GM19035 (cell line): ENCODE data around the gene RAC3.
"Not testable (repeated sequence)": the region's sequence is repeated elsewhere in the genome, so short reads cannot be mapped to it uniquely, and the experiment has no call there.

Experiments
- ATAC-seq: cut with Tn5 transposase; IDR thresholded peaks from one replicate; pipeline ENCODE4 v1.9.1; 2021; ENCODE audit not compliant: unreplicated experiment

RAC3 gene

DNA sequence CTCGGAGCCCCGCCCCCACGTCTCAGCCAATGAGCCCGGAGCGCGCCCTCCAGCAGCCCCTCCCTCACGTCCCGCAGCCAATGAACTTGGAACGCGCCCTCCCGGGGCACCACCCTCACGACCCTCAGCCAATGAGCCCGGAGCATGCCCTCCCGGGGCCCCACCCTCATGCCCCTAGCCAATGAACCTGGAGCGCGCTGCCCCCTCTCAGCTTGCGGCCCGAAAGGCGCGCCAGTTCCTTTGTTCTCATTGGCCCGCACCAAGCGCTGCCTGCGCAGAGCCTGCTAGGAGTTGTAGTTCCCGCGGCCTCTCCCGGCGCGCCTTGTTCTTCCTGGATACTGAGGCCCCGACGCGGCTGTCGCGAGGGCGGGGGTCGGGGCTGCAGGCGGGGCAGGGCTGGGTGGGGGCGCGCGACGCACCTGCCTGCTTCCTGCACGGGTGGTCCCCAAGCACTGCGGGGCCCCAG, 8.5 kb upstream of the RAC3 start, which contains the start of gene LRRC45:
TSS of gene LRRC45 (plus strand) at position 325 of the 466 bp plus-strand sequence. CDS start 339 bp downstream, outside the sequence.
- peak; percentile 90 for ATAC-seq

DNA sequence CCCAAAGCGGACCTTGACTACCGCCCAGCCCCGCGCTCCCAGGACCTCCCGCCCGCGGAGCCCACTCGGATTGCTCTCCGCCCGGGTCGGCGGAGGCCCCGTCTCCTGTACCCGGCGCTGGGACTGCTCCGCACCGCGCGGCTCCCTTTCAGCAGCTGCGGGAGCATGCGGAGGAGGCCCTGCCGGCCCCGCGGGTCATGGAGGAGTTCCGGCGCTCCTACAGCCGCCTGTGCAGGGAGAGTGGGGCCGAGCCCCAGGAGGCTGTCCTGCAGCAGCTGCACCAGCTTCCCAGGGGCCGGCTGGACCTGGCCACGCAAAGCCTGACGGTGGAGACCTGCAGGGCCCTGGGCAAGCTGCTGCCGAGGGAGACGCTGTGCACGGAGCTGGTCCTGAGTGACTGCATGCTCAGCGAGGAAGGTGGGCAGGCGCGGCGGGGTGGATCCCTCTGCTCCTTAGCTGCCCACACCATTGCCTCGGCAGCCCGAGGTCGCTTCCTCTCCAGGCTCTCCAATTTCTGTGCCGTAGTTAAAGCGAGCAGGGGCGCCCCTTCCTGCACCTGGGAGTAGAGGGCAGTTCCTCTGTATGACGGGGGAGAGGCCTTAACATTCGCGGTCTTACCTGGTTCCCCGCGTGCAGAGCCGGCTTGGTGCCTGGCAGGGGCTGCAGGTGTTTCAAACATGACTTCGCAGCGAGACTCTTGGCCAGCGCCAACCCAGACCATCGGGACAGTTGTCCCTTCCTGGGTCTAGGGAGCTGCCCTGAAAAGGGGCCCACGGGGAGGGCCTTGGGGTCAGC, 7.8 kb upstream of the RAC3 start:
- peak; percentile 1 for ATAC-seq

DNA sequence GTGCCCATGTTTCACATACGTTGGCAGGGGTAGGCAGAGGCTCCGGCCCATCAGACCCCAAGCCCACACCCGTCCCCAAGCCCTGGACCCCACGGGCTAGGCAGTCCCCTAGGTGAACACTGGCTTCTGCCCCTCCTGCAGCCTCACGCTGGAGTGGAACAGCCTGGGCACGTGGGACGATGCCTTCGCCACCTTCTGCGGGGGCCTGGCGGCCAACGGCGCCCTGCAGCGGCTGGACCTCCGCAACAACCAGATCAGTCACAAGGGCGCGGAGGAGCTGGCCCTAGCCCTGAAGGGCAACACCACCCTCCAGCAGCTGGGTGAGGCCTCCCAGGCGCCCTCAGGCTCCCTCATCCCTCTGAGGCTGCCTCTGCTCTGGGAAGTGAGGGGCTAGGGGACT, 6.6 kb upstream of the RAC3 start:
- no peak for ATAC-seq

DNA sequence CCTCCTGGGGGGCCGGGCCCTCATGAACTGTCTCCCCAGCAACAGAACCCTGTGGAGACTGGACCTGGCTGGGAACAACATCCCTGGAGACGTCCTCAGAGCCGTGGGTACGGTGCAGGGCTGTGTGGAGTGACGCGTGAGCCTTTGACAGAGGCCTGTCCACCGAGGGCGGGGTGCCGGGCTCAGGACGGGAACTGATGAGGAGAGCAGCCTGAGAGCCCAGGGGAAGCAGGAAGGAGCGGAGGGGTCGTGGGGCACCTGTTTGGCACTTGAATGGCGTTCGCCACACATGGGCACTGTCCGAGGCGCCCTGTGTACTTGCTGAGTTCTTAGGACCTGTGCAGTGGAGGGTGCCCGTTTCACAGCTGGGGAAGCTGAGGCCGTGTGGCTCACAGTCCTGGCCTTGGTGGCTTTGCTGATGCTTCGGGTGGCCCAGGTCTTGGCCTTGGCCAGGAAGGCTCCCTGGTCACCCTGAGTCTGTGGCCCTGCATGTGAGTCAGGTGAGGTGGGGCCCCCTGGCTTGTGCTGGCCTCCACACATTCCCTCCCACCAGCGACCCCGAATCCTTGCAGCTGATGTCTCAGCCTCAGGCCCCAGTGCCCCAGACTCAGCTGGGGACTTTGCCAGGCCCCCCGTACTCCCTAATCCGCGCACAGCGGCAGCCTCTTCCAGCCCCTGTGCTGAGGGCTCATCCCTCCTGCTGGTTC, 5.9 kb upstream of the RAC3 start:
- ATAC-seq = no peak

DNA sequence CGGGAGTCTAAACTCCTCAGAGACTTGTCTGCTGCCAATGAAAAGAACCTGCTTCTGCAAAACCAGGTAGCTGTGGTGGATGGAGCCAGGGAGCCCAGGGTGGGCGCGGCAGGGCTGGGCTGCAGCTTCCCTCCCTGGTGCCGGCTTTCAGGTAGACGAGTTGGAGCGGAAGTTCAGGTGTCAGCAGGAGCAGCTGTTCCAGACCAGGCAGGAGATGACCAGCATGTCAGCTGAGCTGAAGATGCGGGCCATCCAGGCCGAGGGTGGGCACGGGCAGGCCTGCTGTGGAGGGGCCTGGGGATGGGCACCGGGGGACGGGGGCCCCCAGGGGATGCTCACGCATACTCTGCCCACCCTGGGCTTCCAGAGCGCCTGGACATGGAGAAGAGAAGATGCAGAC, 3.2 kb upstream of the RAC3 start:
- ATAC-seq = no peak

DNA sequence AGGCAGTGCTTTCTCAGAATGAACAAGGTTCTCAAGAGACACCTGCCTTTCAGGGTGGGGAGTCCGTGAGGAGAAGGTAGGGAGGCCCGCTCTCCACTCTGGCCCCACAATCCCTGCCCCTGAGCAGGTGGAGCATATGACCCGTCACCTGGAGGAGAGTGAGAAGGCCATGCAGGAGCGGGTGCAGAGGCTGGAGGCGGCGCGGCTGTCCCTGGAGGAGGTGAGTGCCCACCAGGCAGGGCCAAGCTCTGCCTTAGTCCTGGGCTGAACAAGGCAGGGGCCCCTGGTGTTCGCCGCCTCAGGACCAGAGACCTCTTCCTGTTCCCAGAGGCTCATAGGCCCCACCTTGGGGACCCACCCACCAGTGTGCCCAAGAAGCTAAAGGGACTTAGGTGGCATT, 2.5 kb upstream of the RAC3 start:
- no peak for ATAC-seq

DNA sequence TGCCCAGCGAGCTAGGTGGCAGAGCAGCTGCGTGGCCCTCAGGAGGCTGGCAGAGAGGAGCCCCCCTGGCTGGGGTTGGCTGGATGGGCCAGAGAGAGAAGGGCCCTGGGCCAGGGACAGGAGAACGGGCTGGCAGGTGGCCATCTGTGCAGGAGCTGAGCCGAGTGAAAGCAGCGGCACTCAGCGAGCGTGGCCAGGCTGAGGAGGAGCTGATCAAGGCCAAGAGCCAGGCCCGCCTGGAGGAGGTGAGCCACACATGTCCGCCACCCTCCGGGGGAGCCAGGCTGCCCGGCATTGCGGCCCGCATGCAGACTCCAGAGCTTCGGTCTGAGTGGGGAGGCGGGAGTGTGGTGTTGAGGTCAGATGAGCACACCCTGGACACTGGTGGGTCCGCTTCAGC, 2.1 kb upstream of the RAC3 start:
- ATAC-seq = no peak

DNA sequence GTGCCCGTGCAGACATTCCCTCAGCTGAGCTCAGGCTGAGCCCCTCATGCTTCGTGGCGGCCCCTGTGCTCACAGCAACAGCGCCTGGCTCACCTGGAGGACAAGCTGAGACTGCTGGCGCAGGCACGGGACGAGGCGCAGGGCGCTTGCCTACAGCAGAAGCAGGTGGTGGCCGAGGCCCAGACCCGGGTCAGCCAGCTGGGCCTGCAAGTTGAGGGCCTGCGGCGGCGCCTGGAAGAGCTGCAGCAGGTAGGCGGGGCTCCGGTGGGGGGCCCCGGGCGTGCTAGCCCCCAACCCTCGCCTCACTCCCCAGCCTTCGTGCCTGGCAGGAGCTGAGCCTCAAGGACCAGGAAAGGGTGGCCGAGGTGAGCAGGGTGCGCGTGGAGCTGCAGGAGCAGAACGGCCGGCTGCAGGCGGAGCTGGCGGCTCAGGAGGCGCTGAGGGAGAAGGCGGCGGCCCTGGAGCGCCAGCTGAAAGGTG, 1.4 kb upstream of the RAC3 start:
- ATAC-seq = no peak

DNA sequence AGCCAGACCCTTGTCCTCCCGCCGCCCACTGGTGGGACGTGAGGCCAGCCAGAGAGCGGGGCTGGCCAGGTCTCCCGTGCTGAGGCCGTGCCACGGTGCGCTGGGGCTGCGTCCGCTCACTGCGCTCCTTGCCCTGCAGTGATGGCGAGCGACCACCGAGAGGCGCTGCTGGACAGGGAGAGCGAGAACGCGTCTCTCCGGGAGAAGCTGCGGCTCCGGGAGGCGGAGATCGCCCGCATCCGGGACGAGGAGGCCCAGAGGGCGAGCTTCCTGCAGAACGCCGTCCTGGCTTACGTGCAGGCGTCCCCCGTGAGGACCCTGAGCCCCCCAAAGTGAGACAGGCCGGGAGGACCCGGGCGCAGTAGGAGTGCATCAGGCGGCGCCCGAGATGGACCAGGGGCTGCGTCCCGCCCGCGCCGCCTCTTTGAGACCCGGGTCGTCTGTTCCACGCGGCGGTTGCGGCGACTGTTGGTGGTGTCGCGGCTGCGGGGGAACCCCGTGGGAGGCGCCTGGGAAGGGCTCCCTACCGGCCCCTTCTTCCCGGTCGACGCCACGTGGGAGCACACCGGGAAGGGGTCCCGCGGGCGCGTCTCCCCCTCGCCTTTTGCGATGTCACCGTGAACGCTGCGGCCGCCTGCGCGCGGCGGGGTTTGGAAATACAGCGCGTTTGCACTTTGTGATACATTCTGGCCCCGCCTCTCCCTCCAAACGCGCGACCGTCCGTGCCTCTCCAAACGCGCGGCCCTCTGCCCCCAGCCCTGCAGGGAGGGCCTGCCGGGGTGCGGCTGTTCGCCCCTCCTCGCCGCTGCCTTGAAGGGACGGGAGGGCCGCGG, 792 bp upstream of the RAC3 start:
- no peak for ATAC-seq

DNA sequence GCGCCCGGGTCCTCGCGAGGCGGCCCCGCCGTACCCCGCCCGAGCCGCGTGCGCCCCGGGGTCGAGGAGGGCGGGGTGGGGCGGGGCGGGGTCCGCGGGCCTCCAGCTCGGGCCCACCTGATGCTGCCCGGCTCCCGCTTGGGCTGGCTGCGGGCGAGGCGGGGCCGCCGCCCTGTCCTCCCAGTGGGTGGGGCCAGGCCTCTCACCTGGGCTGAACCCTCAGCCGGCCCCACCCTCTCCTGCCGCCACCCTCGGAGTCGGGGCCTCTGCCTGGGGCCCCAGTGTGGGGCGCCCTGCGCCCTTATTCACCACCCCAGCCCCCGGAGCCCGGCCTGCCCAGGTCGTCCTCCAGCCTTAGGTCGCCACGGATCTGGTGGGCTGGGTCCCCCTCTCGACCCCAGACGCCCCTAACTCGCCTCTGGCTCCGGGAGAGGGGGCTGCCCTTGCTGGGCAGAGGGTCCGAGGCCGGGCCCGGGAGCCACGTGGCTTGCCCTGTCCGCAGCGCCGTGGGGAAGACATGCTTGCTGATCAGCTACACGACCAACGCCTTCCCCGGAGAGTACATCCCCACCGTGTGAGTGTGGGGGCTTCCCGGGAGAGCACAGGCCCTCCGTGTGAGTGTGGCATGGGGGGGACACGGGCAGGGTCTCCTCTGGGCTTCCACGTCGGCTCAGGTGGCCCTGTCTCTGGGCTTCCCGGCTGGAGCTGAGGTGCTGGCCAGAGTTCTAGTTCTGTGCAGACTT, 578 bp downstream of the RAC3 start:
- no peak for ATAC-seq

DNA sequence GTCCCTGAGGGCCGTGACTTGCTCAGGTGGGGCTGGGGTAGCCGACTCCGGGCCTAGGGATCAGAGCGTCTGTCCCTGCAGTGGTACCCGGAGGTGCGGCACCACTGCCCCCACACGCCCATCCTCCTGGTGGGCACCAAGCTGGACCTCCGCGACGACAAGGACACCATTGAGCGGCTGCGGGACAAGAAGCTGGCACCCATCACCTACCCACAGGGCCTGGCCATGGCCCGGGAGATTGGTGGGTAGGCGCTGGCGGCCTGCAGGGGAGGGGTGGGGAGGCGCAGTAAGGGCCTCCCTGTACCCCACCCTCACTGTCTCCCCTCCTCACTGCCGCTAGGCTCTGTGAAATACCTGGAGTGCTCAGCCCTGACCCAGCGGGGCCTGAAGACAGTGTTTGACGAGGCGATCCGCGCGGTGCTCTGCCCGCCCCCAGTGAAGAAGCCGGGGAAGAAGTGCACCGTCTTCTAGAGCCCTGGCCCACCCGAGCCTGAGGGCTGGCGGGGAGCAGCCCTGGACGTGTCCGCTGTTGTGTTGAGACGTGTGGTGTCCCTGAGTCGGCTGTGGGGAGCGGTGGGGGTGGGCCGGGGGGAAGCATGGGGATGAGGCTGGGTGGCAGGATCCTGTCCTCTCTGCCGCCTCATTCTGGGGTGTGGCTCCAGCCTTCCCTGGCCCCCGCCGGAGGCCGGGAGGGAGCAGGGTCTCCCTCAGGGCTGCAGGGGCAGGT, 2.0 kb downstream of the RAC3 start:
- no peak for ATAC-seq

DNA sequence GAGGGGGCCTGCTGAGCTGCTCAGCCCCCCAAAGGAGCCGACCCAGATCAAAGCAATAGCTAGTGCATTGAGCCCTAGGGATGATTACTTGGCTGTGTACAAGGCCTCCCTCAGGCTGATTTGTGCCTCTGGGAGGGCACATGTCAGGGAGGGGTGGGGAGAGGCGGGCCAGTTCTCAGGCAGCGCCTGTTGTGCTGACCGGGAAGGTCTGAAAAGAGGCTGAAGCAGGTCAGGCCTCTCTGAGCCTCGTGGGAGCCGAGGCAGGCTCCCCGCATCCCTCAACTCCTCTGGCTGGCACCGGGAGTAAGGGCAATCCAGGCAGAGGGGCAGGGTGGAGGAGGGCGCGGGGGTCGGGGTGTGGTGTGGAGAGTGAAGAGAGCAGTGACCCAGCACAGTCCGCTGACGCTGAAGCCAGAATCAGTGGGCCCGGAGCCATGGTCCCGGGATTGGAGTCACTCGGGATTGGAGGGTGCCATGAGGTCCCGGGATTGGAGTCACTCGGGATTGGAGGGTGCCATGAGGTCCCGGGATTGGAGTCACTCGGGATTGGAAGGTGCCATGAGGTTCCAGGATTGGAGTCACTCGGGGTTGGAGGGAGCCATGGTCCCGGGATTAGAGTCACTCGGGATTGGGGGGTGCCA, 3.0 kb downstream of the RAC3 start:
- no peak for ATAC-seq

DNA sequence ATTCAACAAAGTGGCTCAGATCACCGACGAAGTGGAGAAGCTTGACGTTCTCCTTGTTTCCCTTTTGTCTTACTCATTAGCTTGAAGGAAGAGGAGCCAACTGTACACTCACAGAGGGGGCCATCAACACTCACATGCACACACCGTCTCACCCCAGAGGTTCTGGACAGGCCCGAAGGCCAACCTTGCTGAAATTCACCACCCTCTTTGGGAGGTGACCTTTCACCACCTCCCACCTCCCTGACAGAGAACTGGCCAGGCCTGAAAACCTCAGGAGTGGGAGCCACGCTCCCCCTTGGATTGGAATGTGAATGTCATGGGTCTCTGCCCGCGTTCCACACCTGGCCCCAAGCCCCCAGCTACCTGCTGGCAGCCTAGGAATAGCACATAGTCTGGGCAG, 4.0 kb downstream of the RAC3 start:
- ATAC-seq = no peak

DNA sequence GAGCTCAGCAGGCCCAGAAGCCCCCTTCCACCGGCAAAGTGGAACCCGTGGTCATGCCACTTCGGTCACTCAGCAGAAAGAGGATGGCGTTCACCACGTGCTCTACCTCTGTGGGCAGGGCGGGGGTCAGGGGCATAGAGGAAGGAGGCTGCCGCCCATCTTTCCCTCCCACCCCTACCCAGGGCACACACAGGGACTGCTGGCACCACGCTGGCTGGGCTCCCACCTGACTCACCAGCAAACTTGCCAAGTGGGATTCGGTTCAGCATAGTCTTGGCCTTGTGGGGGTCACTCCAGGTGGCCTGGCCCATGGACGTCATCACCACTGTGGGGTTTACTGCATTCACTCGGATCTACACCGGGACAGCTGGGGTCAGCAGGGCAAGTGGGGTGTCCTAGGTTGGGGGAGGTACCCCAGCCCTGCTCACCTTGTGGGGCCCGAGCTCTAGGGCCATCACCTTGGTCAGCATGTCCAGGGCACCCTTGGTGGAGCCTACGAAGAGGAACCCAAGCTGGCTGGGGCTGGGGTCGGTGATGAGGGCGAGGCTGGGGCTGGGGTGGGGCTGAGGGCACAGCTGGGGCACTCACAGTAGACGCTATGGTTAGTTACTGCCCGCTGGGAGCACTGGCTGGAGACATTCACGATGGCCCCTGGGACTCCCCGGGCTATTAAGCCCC, 4.6 kb downstream of the RAC3 start:
- no peak for ATAC-seq

DNA sequence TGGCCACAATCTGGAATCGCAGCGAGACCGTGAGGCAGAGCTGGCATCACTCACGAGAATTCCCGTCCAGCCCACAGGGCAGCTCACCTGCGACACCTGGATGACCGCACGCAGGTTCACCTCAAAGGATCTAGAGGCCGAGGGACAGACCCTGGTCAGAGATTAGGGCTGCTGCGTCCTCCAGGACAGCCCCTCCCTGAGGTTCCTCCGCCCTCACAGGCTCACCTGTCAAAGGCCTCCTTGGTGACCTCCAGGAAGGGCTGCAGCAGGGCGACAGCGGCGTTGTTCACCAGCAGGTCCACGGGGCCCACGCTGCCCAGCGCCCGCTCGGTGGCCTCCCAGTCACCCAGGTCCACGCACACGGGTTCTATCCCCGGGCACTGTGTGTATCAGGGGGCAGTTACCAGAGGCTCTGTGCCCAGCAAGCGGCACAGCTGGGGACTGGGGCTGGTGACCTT, 5.2 kb downstream of the RAC3 start:
- ATAC-seq = peak; percentile 1

DNA sequence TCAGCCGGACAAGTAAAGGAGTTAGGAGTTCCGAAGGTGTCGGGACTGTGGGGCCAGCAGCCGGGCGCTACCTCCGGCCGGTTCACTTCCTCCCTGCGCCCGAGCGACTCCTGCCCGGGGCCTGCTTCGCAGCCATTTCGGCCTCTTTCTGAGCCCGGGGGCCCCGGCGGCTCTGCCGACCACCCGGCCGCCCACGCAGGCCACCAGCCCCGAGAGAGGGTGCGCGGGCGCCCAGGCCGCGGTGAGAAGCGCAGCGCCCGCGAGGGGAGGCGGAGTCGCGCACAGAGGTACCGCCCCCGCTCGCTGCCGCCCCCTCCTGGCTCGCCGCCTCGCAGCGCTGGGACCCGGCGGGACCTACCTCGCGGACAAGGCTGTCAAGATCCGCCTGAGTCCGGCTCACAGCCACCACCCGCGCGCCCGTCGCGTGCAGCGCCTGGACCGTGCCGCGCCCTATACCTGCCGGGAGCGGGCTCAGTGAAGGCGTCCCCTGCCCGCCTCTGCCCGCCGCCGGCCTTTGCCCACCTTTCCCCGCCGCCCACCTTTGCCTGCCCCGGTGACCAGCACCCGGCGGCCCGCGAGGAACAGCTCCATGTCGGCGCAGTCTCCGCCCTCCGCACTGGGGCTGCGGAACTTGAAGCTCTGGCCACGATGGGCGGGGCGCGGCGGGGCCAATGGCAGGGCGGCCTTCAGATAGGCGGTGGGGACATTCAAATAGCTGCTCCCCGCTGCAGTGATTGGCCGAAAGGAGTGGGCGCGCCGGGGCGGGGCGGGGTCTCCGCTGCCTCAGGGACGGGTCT, 5.8 kb downstream of the RAC3 start, which contains the start of gene DCXR:
TSS of gene DCXR (minus strand) at position 606 of the 797 bp plus-strand sequence. CDS start at position 591, 15 bp downstream.
- ATAC-seq = peak; percentile 87

DNA sequence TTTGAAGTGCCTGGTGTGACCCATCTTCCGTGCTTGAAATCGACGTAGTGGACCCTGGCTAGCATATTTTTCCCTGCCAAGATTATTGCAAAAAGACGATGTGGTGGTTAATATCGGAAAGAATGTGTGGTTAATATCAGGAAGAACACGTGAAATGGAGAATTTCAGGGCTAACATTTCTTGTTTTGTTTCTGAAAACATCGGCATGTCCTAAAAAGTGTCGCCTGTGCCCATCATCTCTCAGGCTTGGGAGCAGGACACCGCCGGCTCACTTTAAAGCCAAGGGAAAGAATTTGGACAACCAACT, 6.4 kb downstream of the RAC3 start:
- ATAC-seq = no peak

DNA sequence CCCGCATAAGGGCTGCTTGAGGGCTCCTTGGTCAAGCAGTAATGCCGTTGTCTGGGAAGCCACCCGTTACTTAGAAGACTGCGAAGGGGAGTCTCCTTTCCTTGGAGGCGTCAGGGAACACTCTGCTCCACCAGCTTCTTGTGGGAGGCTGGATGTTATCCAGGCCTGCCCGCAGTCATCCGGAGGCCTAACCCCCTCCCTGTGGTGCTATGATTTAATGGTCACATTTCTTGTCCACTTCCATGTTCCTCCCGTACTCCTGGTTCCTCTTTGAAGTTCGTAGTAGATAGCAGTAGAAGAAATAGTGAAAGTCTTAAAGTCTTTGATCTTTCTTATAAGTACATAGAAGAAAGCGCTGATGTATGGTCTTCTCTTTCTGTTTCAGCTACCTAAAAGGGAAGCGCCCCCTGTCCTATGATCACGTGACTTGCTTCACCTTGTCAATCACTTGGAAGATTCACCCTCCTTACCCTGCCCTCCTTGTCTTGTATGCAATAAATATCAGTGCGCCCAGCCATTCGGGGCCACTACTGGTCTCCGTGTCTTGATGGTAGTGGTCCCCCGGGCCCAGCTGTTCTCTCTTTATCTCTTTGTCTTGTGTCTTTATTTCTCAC, 7.4 kb downstream of the RAC3 start:
- not testable (repeated sequence) for ATAC-seq
